IMR-90 (cell line): ENCODE measurements around the gene WASL. TPM values are rescaled to one million over a fixed set of nuclear protein-coding genes. Genes with fewer than 3 reads are reported as not detected.

ENCODE experiments used
- ATAC-seq: fragments of 200-7000 bp; cut with Tn5 transposase; 2 replicates; pipeline ENCODE4 v1.9.1; 2020; ENCODE audit warnings: low read depth, mild to moderate bottlenecking, moderate library complexity
- BruUV-seq: library from RNA; stranded (reverse); fragments of 400-500 nt; replicated peaks from 2 replicates; lab custom pipeline; 2021; lab: Mats Ljungman, UMichigan
- CTCF ChIA-PET: fragments of 300-600 bp; formaldehyde crosslinking; extraction: SDS; loops from one replicate; lab custom pipeline; 2021; ENCODE audit warnings: antibody characterized with exemption; lab: Yijun Ruan, JAX
- POLR2A ChIA-PET: fragments of 300-600 bp; sonication (Branson Sonifier 250); formaldehyde crosslinking; loops from one replicate; lab custom pipeline; 2022; ENCODE audit warnings: antibody characterized with exemption; ENCODE audit not compliant: unreplicated experiment; lab: Charles Lee
- DNase-seq: peaks from one replicate; pipeline ENCODE4 v3.0.0; 2013
- H2AFZ ChIP-seq: replicated peaks from 2 replicates; pipeline ENCODE3; 2013; ENCODE audit warnings: low read length, mild to moderate bottlenecking; ENCODE audit not compliant: poor library complexity
- H2AK5ac ChIP-seq: 2 replicates; pipeline ENCODE4 v1.6.1; 2013; ENCODE audit warnings: low read depth, low read length, inconsistent platforms
- H2AK9ac ChIP-seq: replicated peaks from 2 replicates; pipeline ENCODE3; 2013; ENCODE audit warnings: mild to moderate bottlenecking, low read depth, low read length, moderate library complexity; ENCODE audit not compliant: poor library complexity
- H2BK120ac ChIP-seq: 2 replicates; pipeline ENCODE4 v1.6.1; 2013; ENCODE audit warnings: low read depth, low read length, inconsistent platforms
- H2BK15ac ChIP-seq: 3 replicates; pipeline ENCODE4 v1.6.1; 2013; ENCODE audit warnings: low read depth, low read length, inconsistent platforms
- H2BK20ac ChIP-seq: 2 replicates; pipeline ENCODE4 v1.6.1; 2013; ENCODE audit warnings: low read depth, mild to moderate bottlenecking, inconsistent platforms, low read length, moderate library complexity
- H2BK5ac ChIP-seq: 2 replicates; pipeline ENCODE4 v1.6.1; 2013; ENCODE audit warnings: mild to moderate bottlenecking, low read depth, low read length, inconsistent platforms; ENCODE audit not compliant: poor library complexity, severe bottlenecking
- H3K14ac ChIP-seq: replicated peaks from 2 replicates; pipeline ENCODE4 v1.6.1; 2013; ENCODE audit warnings: low read depth, low read length, inconsistent platforms
- H3K18ac ChIP-seq: 2 replicates; pipeline ENCODE4 v1.6.1; 2013; ENCODE audit warnings: low read depth, low read length, control low read depth
- H3K23ac ChIP-seq: 2 replicates; pipeline ENCODE4 v1.6.1; 2013; ENCODE audit warnings: low read depth, low read length, inconsistent platforms
- H3K27ac ChIP-seq: 2 replicates; pipeline ENCODE4 v1.5.1; 2013; ENCODE audit warnings: mild to moderate bottlenecking, control low read depth, low read length; ENCODE audit not compliant: insufficient read depth
- H3K27me3 ChIP-seq: 2 replicates; pipeline ENCODE4 v1.6.1; 2013; ENCODE audit warnings: low read length; ENCODE audit not compliant: control insufficient read depth, insufficient read depth
- H3K36me3 ChIP-seq: 2 replicates; pipeline ENCODE4 v1.6.1; 2013; ENCODE audit warnings: low read length, mixed read lengths; ENCODE audit not compliant: control insufficient read depth, insufficient read depth
- H3K4ac ChIP-seq: 2 replicates; pipeline ENCODE4 v1.6.1; 2013; ENCODE audit warnings: low read depth, low read length, inconsistent platforms
- H3K4me1 ChIP-seq: 2 replicates; pipeline ENCODE4 v1.6.1; 2013; ENCODE audit warnings: low read length, mixed read lengths; ENCODE audit not compliant: control insufficient read depth, insufficient read depth
- H3K4me2 ChIP-seq: 2 replicates; pipeline ENCODE4 v1.6.1; 2013; ENCODE audit warnings: low read depth, mild to moderate bottlenecking, control low read depth, low read length, moderate library complexity
- H3K4me3 ChIP-seq: 2 replicates; pipeline ENCODE4 v1.5.1; 2013; ENCODE audit warnings: low read depth, mild to moderate bottlenecking, control low read depth, low read length, moderate library complexity; ENCODE audit not compliant: insufficient read depth
- H3K56ac ChIP-seq: 2 replicates; pipeline ENCODE4 v1.6.1; 2013; ENCODE audit warnings: low read length, inconsistent platforms; ENCODE audit not compliant: insufficient read depth; ENCODE audit errors: extremely low read depth
- H3K79me1 ChIP-seq, 2 experiments: 2 replicates each; pipeline ENCODE4 v1.6.1; 2013; ENCODE audit warnings: low read length in 2 of 2, inconsistent platforms in 1 of 2, low read depth in 1 of 2
- H3K9ac ChIP-seq: 2 replicates; pipeline ENCODE4 v1.6.1; 2013; ENCODE audit warnings: low read depth, low read length, control low read depth
- H3K9me1 ChIP-seq: 2 replicates; pipeline ENCODE4 v1.6.1; 2013; ENCODE audit warnings: low read length, inconsistent platforms; ENCODE audit not compliant: insufficient read depth
- H3K9me3 ChIP-seq: 2 replicates; pipeline ENCODE4 v1.6.1; 2013; ENCODE audit warnings: low read length; ENCODE audit not compliant: control insufficient read depth, insufficient read depth
- H4K20me1 ChIP-seq: 2 replicates; pipeline ENCODE4 v1.6.1; 2013; ENCODE audit warnings: low read length, inconsistent platforms; ENCODE audit not compliant: insufficient read depth
- H4K5ac ChIP-seq: 2 replicates; pipeline ENCODE4 v1.6.1; 2013; ENCODE audit warnings: mild to moderate bottlenecking, low read depth, low read length, control low read depth
- H4K8ac ChIP-seq, 2 experiments: 2 replicates each; pipeline ENCODE4 v1.6.1; 2013; ENCODE audit warnings: low read depth in 2 of 2, low read length in 2 of 2, control low read depth in 1 of 2, inconsistent platforms in 1 of 2
- H4K91ac ChIP-seq: 2 replicates; pipeline ENCODE4 v1.6.1; 2013; ENCODE audit warnings: low read depth, low read length, inconsistent platforms; ENCODE audit not compliant: insufficient read depth
- BHLHE40 ChIP-seq: fragments of 150-350 bp; IDR thresholded peaks from 2 replicates; pipeline ENCODE4 v1.6.1; 2016; ENCODE audit warnings: mild to moderate bottlenecking, low read depth, low read length
- CEBPB ChIP-seq: IDR thresholded peaks from 2 replicates; pipeline ENCODE4 v1.6.1; 2012; ENCODE audit warnings: low read depth, low read length, improper control_type of control experiment
- CHD1 ChIP-seq: IDR thresholded peaks from 2 replicates; pipeline ENCODE4 v1.6.1; 2012; ENCODE audit warnings: low read depth, low read length, improper control_type of control experiment
- CTCF ChIP-seq: conservative IDR thresholded peaks from 2 replicates; pipeline ENCODE4 v1.5.1; 2012; ENCODE audit warnings: mild to moderate bottlenecking, low read depth, low read length, improper control_type of control experiment
- ELK1 ChIP-seq: fragments of 150-350 bp; IDR thresholded peaks from 2 replicates; pipeline ENCODE4 v1.6.1; 2016; ENCODE audit warnings: low read depth, mild to moderate bottlenecking, low read length, moderate library complexity, borderline replicate concordance
- FOS ChIP-seq: fragments of 150-350 bp; IDR thresholded peaks from 2 replicates; pipeline ENCODE4 v1.6.1; 2016; ENCODE audit warnings: low read depth, low read length
- MAFK ChIP-seq: IDR thresholded peaks from 2 replicates; pipeline ENCODE4 v1.6.1; 2012; ENCODE audit warnings: low read depth, low read length, improper control_type of control experiment
- MAZ ChIP-seq: IDR thresholded peaks from 2 replicates; pipeline ENCODE4 v1.6.1; 2012; ENCODE audit warnings: low read depth, mild to moderate bottlenecking, low read length, improper control_type of control experiment, moderate library complexity, borderline replicate concordance
- MXI1 ChIP-seq: IDR thresholded peaks from 2 replicates; pipeline ENCODE4 v1.6.1; 2012; ENCODE audit warnings: low read depth, mild to moderate bottlenecking, low read length, moderate library complexity, borderline replicate concordance
- NFE2L2 ChIP-seq: fragments of 150-350 bp; IDR thresholded peaks from 2 replicates; pipeline ENCODE4 v1.6.1; 2016; ENCODE audit warnings: low read depth, mild to moderate bottlenecking, low read length
- POLR2A ChIP-seq: IDR thresholded peaks from 2 replicates; pipeline ENCODE4 v1.6.1; 2012; ENCODE audit warnings: mild to moderate bottlenecking, low read depth, low read length
- RAD21 ChIP-seq: IDR thresholded peaks from 2 replicates; pipeline ENCODE4 v1.6.1; 2012; ENCODE audit warnings: low read length, improper control_type of control experiment
- RCOR1 ChIP-seq: IDR thresholded peaks from 2 replicates; pipeline ENCODE4 v1.6.1; 2012; ENCODE audit warnings: mild to moderate bottlenecking, low read length, improper control_type of control experiment; ENCODE audit not compliant: insufficient replicate concordance
- RFX5 ChIP-seq: IDR thresholded peaks from 2 replicates; pipeline ENCODE4 v1.8.0; 2012; ENCODE audit warnings: low read depth, mild to moderate bottlenecking, low read length, moderate library complexity
- SMC3 ChIP-seq: fragments of 150-350 bp; IDR thresholded peaks from 2 replicates; pipeline ENCODE4 v1.6.1; 2016; ENCODE audit warnings: low read depth, mild to moderate bottlenecking, antibody characterized with exemption, low read length, moderate library complexity
- WGBS, 2 experiments: methylation state at CpG; one replicate each; pipeline versions ENCODE4 v1.1.5 to v1.1.7; 2013; ENCODE audit warnings: missing lambda C conversion rate in 2 of 2; ENCODE audit not compliant: insufficient read length in 1 of 2; ENCODE audit errors: extremely low coverage in 2 of 2; 5-methylcytosine and 5-hydroxymethylcytosine counted together
- dilution Hi-C: fragments of 300-500 bp; cut with HindIII; formaldehyde crosslinking; loops from one replicate; pipeline ENCODE4 v1.14.3; 2018; ENCODE audit warnings: low sequenced_read_pairs; ENCODE audit not compliant: unreplicated experiment
- in situ Hi-C: fragments of 300-500 bp; cut with MboI; formaldehyde crosslinking; loops from 3 replicates; pipeline ENCODE4 v1.14.3; 2019; ENCODE audit warnings: low sequenced_read_pairs, inconsistent platforms, mixed read lengths
- intact Hi-C: fragments of 100-400 bp; cut with micrococcal nuclease; formaldehyde crosslinking; loops from 2 replicates; pipeline ENCODE4 v1.10.0; 2022
- polyA plus RNA-seq, 3 experiments: library from polyadenylated mRNA; depleted of rRNA; stranded (reverse); fragments of >200 nt; gene quantifications; 2 replicates each; pipeline ENCODE4 v1.2.3, GENCODE V29; 2012; ENCODE audit warnings: low replicate concordance in 1 of 3
- total RNA-seq: library from RNA; depleted of rRNA; stranded (reverse); fragments of >200 nt; gene quantifications from 2 replicates; pipeline ENCODE4 v1.2.3, GENCODE V29; 2012
- TF ChIP-seq, protein P1 (sequence below): fragments of 150-350 bp; IDR thresholded peaks from 2 replicates; pipeline ENCODE4 v1.6.1; 2017; ENCODE audit warnings: mild to moderate bottlenecking, antibody characterized with exemption, low read length, low read depth

Gene WASL
- total and polyA plus RNA-seq, 2 of the 4 experiments (the other 2 are of a cell fraction): 2.3 to 7.9 TPM

DNA sequence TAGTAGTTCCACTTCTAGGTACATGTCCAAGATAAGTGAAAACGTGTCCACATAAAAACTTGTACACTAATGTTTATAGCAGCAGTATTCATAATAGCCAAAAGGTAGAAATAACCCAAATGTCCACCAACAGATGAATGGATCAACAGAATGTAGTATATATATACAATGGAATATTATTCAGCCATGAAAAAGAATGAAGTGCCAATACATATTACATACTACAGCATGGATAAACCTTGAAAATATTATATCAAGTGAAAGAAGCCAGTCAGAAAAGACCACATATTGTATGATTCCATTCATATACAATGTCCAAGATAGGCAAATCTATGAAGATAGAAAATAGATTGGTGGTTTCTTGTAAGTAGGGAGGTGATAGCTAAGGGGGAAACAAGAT, 47.8 kb upstream of the WASL start:
- TF ChIP-seq RFX5: no peak
- TF ChIP-seq CHD1: no peak
- TF ChIP-seq POLR2A: no peak
- no peak for TF ChIP-seq RCOR1
- no peak for TF ChIP-seq ELK1
- TF ChIP-seq FOS: no peak
- no peak for TF ChIP-seq CEBPB
- no peak for TF ChIP-seq NFE2L2
- no peak for TF ChIP-seq SMC3
- TF ChIP-seq CTCF: no peak
- TF ChIP-seq MXI1: no peak
- TF ChIP-seq, protein P1, sequence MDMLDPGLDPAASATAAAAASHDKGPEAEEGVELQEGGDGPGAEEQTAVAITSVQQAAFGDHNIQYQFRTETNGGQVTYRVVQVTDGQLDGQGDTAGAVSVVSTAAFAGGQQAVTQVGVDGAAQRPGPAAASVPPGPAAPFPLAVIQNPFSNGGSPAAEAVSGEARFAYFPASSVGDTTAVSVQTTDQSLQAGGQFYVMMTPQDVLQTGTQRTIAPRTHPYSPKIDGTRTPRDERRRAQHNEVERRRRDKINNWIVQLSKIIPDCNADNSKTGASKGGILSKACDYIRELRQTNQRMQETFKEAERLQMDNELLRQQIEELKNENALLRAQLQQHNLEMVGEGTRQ: no peak
- no peak for TF ChIP-seq MAFK
- TF ChIP-seq MAZ: no peak
- no peak for TF ChIP-seq BHLHE40
- no peak for TF ChIP-seq RAD21
- no peak overlapping the region for H3K4ac ChIP-seq
- no peak overlapping the region for H3K9ac ChIP-seq
- intact Hi-C loops: loop anchor here (5.0 to 10.0 kb wide), 4 partner anchors 44 to 1058 kb away; no protein-coding TSS in a partner anchor
- H3K9me1 ChIP-seq: no peaks in the 10 kb centered on the region; the same call in 1 of the 2 replicates
- H4K91ac ChIP-seq: no peak overlapping the region
- H2BK20ac ChIP-seq: no peak overlapping the region
- H3K4me2 ChIP-seq: no peak overlapping the region
- no peak overlapping the region for H3K4me3 ChIP-seq
- no peaks in the 10 kb centered on the region for H3K36me3 ChIP-seq
- H2AK5ac ChIP-seq: no peak overlapping the region
- ChIA-PET POLR2A (no interaction called here), CTCF (no interaction called here)
- dilution Hi-C loops: no loop called here
- no peak overlapping the region for H3K23ac ChIP-seq
- BruUV-seq: no TSS peak
- no CpG with 5 or more reads among the region's 1 CpG for WGBS, 2 experiments
- DNase-seq: no peak
- no peak overlapping the region for H3K14ac ChIP-seq
- in situ Hi-C loops: no loop called here
- peaks cover 2% of the 10 kb centered on the region; the same call in 1 of the 2 replicates for H3K4me1 ChIP-seq
- no peaks in the 10 kb centered on the region for H3K79me1 ChIP-seq
- no peak overlapping the region for H2AFZ ChIP-seq
- no peak overlapping the region for H3K27ac ChIP-seq
- H3K56ac ChIP-seq: no peak overlapping the region
- no peaks in the 10 kb centered on the region for H3K9me3 ChIP-seq
- no peak overlapping the region for H3K18ac ChIP-seq
- H4K20me1 ChIP-seq: no peaks in the 10 kb centered on the region
- H2BK5ac ChIP-seq: no peak overlapping the region
- no peak overlapping the region for H4K5ac ChIP-seq
- H2BK120ac ChIP-seq: no peak overlapping the region
- H2BK15ac ChIP-seq: no peak overlapping the region
- H4K8ac ChIP-seq: no peak overlapping the region
- ATAC-seq: no peak
- H2AK9ac ChIP-seq: no peak overlapping the region
- peaks cover 4% of the 10 kb centered on the region; the same call in 1 of the 2 replicates for H3K27me3 ChIP-seq
